Measurements from ENCODE around the gene MALSU1.

MALSU1 gene

DNA sequence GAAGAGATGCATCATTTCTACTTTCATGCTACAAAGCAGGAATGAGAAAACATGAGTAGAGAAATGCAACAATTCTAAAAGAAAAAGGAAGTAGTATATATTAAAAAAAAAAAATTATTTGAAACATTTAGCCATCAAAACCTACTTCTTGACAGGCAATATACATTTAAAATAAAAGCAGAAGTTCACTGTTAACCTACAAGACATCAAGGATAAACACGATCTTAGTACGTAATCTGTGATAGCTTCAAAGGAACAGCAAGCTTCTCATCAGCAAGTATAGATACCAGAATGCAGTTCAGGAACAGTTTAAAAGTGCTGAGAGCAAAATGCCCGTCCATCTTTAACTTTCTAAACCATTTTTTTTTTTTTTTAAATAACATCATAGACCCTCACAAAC is 36.9 kb downstream of the MALSU1 start:
- TF ChIP-seq SIN3A (IDR thresholded peaks at IDR 0.05; ENCODE audit: borderline replicate concordance, insufficient read depth, low read length), result no peak
- TF ChIP-seq REST (IDR thresholded peaks at IDR 0.05; ENCODE audit: insufficient read depth in 1 of 2, low read depth in 2 of 2, low read length in 2 of 2), result no peak
- TF ChIP-seq POLR2AphosphoS5 (IDR thresholded peaks at IDR 0.05; ENCODE audit: low read depth, low read length), result no peak
- TF ChIP-seq TAF1 (IDR thresholded peaks at IDR 0.05; ENCODE audit: borderline replicate concordance, insufficient read depth, low read length), result no peak

- TF ChIP-seq POLR2AphosphoS5 (IDR thresholded peaks at IDR 0.05; ENCODE audit: low read depth, low read length) (no peak), SIN3A (IDR thresholded peaks at IDR 0.05; ENCODE audit: borderline replicate concordance, insufficient read depth, low read length) (no peak), REST (IDR thresholded peaks at IDR 0.05; ENCODE audit: insufficient read depth in 1 of 2, low read depth in 2 of 2, low read length in 2 of 2) (no peak), FOXP2 (optimal IDR thresholded peaks at IDR 0.05; ENCODE audit: borderline replicate concordance, extremely low read depth, extremely low read length, insufficient read depth) (no peak), TAF1 (IDR thresholded peaks at IDR 0.05; ENCODE audit: borderline replicate concordance, insufficient read depth, low read length) (no peak)
Measured at GRCh38 chr7:23336799-23337283, 37.7 kb downstream of the MALSU1 start.

DNA sequence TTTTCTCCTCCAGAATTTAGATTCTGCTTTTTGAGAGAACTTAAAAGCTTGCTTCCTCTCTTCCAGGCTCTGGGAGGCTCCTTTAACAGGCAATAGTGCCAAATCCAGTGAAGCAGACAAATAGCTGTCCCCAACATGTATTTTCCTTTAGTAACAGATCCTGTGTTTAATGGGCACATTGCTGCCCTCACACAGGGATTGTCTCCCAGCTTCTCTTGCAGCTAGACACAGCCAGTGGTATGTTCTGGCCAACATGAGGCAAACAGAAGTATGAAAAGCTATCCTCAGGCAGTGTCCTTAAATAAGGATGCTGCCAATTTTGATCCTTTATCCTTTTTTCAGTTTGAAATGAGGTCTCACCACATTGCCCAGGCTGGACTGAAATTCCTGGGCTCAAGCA is 38.2 kb downstream of the MALSU1 start:
- TF ChIP-seq TAF1 (IDR thresholded peaks at IDR 0.05; ENCODE audit: borderline replicate concordance, insufficient read depth, low read length) (no peak), REST (IDR thresholded peaks at IDR 0.05; ENCODE audit: insufficient read depth in 1 of 2, low read depth in 2 of 2, low read length in 2 of 2) (no peak)

DNA sequence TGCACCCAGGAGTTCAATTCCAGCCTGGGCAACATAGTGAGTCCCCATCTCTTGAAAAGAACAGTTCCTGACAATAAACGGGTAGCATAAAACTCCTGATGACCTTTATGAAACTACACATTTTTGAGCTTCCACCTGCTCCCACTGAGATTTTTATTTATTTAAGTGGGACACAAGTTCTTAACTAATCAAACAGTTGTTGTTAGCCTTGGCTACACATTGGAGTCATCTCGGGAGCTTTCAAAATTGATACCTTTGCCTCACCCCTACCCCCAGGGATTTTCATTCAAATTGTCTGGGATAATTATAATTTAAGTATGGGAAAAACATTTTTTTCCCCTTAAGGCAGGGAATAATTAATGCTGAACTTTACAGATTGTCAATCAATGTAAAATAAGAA is 39.3 kb downstream of the MALSU1 start:
- TF ChIP-seq FOXP2 (optimal IDR thresholded peaks at IDR 0.05; ENCODE audit: borderline replicate concordance, extremely low read depth, extremely low read length, insufficient read depth) (no peak), SIN3A (IDR thresholded peaks at IDR 0.05; ENCODE audit: borderline replicate concordance, insufficient read depth, low read length) (no peak), POLR2AphosphoS5 (IDR thresholded peaks at IDR 0.05; ENCODE audit: low read depth, low read length) (no peak), REST (IDR thresholded peaks at IDR 0.05; ENCODE audit: insufficient read depth in 1 of 2, low read depth in 2 of 2, low read length in 2 of 2) (no peak), TAF1 (IDR thresholded peaks at IDR 0.05; ENCODE audit: borderline replicate concordance, insufficient read depth, low read length) (no peak)

DNA sequence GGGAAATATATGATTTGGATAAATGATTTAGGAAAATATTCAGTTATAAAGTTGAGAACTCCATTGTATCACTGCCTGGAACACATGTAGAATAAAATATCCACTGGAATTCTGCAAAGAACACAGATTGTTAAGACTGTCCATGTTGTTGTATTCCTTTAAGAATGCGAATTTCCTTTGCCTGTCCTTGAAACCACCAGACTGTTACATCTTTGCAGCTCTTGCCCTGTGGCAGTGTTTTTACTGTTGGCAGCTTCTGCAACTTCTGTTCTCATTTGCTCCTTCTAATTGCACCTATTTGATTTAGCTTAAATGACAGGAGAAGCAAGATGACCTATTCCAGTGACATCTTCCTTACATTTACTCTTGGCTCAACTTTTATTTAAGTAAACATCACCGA is 39.7 kb downstream of the MALSU1 start:
- TF ChIP-seq REST (IDR thresholded peaks at IDR 0.05; ENCODE audit: insufficient read depth in 1 of 2, low read depth in 2 of 2, low read length in 2 of 2), result no peak
- TF ChIP-seq POLR2AphosphoS5 (IDR thresholded peaks at IDR 0.05; ENCODE audit: low read depth, low read length), result no peak
- no peak for TF ChIP-seq TAF1 (IDR thresholded peaks at IDR 0.05; ENCODE audit: borderline replicate concordance, insufficient read depth, low read length)
